HL-60/S4 treated with phorbol 12-myristate 13-acetate at 8.2 ng/mL for 4 days and 3 days (cell line): Measurements from ENCODE around the gene GFRAL.

Experiments used
- in situ Hi-C: fragments of 300-500 bp; cut with MboI; formaldehyde crosslinking; loops from 2 replicates; pipeline ENCODE4 v1.15.0; 2022; ENCODE audit warnings: low sequenced_read_pairs

GFRAL gene

DNA sequence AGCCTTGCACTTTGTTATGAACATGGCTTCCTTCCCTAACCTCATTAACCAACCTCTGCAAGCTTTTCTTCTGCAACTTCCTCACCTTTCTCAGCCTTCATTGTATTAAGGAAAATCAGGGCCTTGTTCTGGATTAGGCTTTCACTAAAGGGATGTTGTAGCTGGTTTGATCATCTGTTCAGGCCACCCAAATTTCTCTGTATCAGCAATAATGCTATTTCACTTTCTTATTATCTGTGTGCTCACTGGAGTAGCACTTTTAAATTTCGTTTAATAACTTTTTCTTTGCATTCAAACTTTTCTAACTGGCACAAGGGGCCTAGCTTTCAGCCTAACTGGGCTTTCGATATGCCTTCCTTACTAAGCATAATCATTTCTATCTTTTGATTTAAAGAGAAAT is 96.7 kb downstream of the GFRAL start:
- in situ Hi-C loops: no loop called here

DNA sequence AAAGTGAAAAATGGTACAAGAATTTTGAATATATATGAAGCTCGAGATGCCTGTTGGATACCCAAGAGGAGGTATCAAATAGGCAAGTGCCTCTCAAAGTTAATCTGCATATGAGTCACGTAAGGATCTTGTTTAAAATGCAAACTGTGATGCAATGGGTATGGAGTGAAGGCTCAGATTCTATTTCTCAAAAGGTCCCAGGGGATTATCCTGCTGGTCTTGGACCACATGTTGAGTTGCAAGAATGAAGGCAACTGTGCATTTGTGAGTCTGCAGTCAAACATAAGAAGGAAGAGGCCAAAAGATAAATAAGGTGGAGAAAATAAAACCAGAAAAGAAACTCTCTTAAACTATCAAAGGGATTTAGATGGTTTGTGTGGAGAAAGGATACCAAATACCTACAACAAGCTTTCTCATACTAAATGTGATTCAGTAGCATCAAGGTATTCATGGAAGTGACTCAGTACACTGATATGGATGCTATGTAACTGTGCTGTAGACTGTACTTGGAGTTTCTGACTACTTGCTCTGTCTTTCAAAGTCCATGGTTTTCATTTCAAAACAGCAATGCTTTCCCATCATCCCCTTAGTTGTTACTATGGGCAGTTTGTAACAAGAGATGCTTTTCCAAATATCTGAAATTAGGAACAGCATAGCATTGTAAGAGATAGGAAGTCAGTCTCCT is 106.3 kb downstream of the GFRAL start:
- in situ Hi-C loops: no loop called here

DNA sequence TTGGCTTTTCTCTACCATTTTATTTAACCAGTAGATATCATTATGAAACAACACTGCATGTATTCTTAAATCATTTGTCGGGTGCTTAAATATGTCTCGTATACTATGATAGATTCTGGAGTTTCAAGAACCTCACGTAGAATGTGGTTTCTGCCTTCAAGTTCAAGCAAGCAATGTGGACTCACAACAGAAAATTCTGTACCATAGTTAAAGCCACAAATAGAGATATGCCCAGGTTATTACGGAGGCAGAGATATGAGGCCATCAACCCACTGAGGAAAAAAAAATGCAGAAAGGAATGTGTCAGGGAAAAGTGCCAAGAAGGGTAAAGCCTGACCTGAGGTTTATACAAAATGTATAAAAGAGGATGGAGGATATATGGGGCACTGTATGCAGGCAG is 109.9 kb downstream of the GFRAL start:
- in situ Hi-C loops: no loop called here

DNA sequence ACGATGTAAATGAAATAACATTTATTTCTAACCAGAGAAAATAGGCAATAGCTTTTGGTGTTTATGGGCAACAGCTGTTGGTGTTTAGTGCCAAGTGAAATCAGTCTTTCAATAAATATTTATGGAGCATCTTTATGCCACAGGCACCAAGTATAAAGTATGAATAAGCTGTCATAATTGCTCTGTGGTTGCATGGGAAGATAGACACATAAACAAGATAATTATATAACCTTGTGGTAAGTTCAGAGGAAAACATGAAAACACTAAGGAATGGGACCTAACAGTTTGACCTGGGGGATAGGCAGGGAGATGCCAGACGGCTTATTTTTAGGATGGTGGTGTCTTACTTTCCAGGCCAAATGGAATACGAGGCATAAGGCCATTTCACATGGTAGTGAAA is 110.9 kb downstream of the GFRAL start:
- in situ Hi-C loops: no loop called here

DNA sequence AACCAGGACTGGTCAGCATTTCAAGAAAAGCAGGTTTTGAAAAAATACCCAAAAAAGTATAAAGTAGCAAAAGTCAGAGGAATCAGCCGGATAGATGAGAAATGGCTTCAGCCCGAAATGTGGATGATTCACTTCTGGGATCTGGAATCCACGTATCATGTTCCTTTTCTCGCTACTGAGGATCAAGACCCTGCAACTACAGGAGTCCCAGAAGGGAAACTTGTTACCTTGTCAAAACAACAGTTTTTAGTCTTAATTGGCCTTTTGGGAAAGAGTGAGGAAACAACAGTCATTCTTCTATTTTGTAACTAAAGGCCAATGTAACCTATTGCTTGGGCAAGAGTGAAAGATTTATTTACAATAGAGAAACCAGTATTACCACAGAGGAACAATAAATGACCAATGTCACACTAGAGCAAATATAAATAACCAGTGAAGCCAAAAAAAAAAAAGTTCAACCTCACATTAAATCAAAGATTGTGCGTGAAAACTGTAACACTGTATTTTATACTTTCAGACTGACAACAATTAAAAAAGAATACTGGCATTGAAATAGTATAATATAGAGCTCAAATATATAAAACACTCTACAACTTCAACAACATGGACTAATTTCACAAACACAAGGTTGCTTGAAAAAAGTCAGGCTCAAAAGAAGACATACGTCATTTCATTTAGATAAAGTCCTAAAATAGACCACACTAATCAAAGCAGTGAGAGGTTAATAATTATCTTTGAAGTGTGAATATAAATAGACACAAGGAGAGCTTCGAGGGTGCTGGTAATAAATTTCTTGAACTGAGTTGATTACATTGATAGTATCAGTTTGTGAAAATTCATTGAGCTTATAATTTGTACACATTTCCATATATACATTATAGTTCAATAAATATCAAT is 116.2 kb downstream of the GFRAL start:
- in situ Hi-C loops: no loop called here

DNA sequence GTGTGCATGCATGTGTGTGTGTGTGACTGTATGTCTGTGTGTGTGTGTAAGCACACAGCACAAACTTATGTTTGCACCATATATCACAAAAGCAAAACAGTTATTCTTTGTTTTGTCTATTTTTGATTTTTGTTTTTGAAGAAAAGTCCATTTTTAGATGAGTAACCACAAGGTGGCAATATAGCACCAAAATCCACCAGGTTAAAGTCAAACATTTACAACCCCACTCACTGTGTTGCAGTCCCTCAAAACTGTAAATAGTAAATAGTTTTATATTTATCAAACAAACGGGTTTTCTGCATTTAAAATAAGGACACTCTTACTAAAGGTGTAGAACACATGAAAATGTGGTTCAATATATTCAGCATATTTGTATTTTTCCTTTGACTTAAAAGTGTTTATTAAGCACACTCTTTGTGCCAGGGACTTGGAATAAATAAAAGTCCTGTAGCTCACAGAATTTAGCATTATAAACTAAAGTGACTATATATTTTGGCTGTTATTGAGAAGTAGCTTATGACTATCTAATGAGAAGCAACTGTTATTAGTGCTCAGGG is 118.5 kb downstream of the GFRAL start:
- in situ Hi-C loops: no loop called here

DNA sequence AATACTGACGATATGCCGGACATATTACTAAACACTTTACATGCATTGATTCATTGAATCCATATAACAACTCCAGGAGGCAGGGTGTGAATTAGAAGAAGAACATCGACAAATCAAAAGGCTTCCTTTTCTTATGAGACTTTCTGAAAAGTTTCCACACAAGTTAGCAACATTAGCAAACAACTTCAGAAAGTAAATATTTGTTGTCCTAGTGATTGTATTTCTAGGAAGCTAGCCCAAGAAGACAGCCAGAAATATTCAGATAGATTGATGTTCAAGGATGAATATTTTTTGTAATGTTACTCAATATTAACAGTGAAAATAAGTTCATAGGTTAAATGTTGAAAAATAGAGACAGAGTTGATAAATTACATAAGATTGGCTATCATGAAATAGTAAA is 120.6 kb downstream of the GFRAL start:
- in situ Hi-C loops: no loop called here

DNA sequence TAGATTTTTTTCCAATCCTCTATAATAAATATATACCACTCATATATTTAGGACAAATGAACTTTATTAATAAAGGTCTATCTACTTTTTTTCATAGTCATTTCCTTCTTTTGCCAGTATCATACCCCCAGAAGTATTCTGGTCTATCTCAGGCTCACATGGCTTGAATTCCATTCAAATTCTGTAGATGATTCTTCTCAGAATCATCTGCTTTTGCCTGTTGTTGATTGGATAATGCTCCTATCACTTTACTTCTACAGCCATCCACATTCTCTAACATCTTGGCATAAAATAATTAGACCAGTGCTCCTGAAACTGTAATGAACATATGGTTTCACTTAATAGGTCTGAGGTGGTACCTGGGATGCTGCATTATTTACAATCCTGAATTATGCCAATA is 121.2 kb downstream of the GFRAL start:
- in situ Hi-C loops: no loop called here

DNA sequence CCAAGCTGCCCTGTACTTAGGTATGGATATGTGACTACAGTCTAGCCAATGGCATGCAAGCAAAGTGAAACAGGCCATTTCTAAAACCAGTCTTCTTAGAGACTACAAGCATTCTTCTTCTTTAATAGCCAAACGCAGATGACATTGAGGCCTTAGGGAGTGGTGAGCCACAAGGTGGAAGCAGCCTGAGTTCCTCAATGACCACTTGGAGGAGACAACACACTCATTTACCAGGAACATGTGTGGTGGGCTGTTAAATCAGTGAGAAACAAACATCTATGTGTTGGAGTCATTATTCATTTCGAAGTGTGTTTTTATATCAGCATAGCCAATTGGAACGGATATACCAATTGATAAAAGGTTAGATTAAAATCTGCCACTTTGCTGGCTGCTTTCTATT is 122.0 kb downstream of the GFRAL start:
- in situ Hi-C loops: no loop called here

DNA sequence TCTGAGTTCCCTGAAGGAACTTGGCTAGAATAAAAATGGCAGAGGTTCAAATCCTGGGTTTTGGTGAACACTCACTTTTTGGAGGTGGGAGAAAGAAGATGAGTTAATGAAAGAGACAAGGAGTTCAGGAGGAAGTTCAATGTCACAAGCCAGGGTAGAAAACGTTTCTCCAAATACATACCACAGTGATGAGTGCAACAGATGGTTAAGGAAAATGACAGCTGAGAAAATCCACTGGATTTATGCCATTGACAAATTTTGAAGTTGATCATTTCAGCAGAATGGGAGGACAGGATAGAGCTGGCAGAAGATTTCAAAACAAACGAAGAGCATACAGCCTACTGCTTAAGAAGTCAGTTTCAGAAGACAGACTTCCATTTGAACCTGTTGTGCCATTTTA is 122.7 kb downstream of the GFRAL start:
- in situ Hi-C loops: no loop called here
